Kidney (tissue), 14 donors: ENCODE data around the gene SLC9A3. TPM values are rescaled to one million over a fixed set of nuclear protein-coding genes. Genes with fewer than 3 reads are reported as not detected.

Experiments
- DNase-seq, 5 donors: peaks; one replicate each; pipeline ENCODE4 v3.0.0-alpha.2; 2013 to 2020
- FAIRE-seq: peaks from 2 replicates; lab custom pipeline; 2012; peaks lifted over from hg19 to GRCh38; lab: Jason Lieb, UNC
- H3K27ac ChIP-seq, 2 donors: one replicate each; pipeline ENCODE4 v1.7.0; 2013; ENCODE audit warnings: low read depth in 2 of 2, low read length in 2 of 2, inconsistent platforms in 1 of 2
- H3K27me3 ChIP-seq: one replicate; pipeline ENCODE4 v1.7.1; 2013; ENCODE audit warnings: low read length, inconsistent platforms; ENCODE audit not compliant: control insufficient read depth, insufficient read depth
- H3K36me3 ChIP-seq, 3 donors: one replicate each; pipeline versions ENCODE4 v1.7.0 to v1.7.1; 2013; ENCODE audit warnings: low read length in 3 of 3, control low read depth in 1 of 3, inconsistent platforms in 1 of 3; ENCODE audit not compliant: insufficient read depth in 3 of 3, control insufficient read depth in 2 of 3
- H3K4me1 ChIP-seq, 3 donors: one replicate each; pipeline versions ENCODE4 v1.7.0 to v1.7.1; 2013; ENCODE audit warnings: low read length in 3 of 3, inconsistent platforms in 1 of 3, low read depth in 1 of 3; ENCODE audit not compliant: control insufficient read depth in 2 of 3, insufficient read depth in 2 of 3
- H3K4me3 ChIP-seq, 3 donors: one replicate each; pipeline versions ENCODE4 v1.7.0 to v1.8.1; 2013; ENCODE audit warnings: low read length in 3 of 3, control low read depth in 1 of 3, inconsistent platforms in 1 of 3
- H3K9ac ChIP-seq, 3 donors: one replicate each; pipeline versions ENCODE4 v1.7.0 to v1.7.1; 2013; ENCODE audit warnings: low read length in 3 of 3, control low read depth in 1 of 3, inconsistent platforms in 1 of 3
- H3K9me3 ChIP-seq, 3 donors: one replicate each; pipeline versions ENCODE4 v1.7.0 to v1.7.1; 2013; ENCODE audit warnings: low read length in 3 of 3, control low read depth in 1 of 3, inconsistent platforms in 1 of 3; ENCODE audit not compliant: control insufficient read depth in 2 of 3, insufficient read depth in 1 of 3
- CTCF ChIP-seq: IDR thresholded peaks from 3 replicates; pipeline ENCODE4 v1.5.1; 2012; ENCODE audit warnings: mild to moderate bottlenecking, moderate library complexity, borderline replicate concordance; ENCODE audit not compliant: insufficient read depth; ENCODE audit errors: extremely low read depth
- intact Hi-C: fragments of 100-400 bp; cut with DNase I; formaldehyde crosslinking; loops from one replicate; pipeline ENCODE4 v1.11.1; 2022
- polyA plus RNA-seq: library from polyadenylated mRNA; stranded (reverse); fragments of 350-450 nt; fragmentation: Illumina TruSeq; extraction: RNeasy Lipid Tissue Mini Kit (QIAGEN cat#74804); gene quantifications from one replicate; pipeline ENCODE4 v1.2.3, GENCODE V29; 2014; ENCODE audit warnings: low read depth, low replicate concordance; ENCODE audit not compliant: insufficient read depth
- total RNA-seq: library from RNA; stranded (reverse); fragmentation: NEBNext Ultra II Directional; extraction: Animal tissue kit (Norgen Biotek cat#: 25700); gene quantifications from one replicate; pipeline ENCODE4 v1.2.1, GENCODE V29; 2021
- donor health status: control.
- donor health status: control.
- donor health status: control.
- donor health status: control.
- donor health status: control.
- donor health status: DM: yes; HTN: yes; CAD: no.
- donor health status: Normal renal cell carcinoma (clear cell type).

Gene SLC9A3
- total and polyA plus RNA-seq, 2 donors from 2014 or later, result 10.5 to 36.9 TPM

- no peaks in the 10 kb centered on the region for H3K9me3 ChIP-seq
- no peaks in the 10 kb centered on the region for H3K36me3 ChIP-seq
- DNase-seq (peak in 2 of 5 donors; percentile 18 to 68), FAIRE-seq (no peak)
- H3K4me1 ChIP-seq, result no peaks in the 10 kb centered on the region
- intact Hi-C loops, result no loop called here
- no peak overlapping the region for H3K27ac ChIP-seq
- H3K4me3 ChIP-seq, result no peak overlapping the region
- no peak overlapping the region for H3K9ac ChIP-seq
- TF ChIP-seq CTCF, result no peak
- no peaks in the 10 kb centered on the region for H3K27me3 ChIP-seq
These were observed 16.0 kb upstream of the SLC9A3 start for GRCh38 chr5:540071-540905.

GRCh38 chr5:539469-540070, 15.3 kb upstream of the SLC9A3 start:
- no peaks in the 10 kb centered on the region for H3K36me3 ChIP-seq
- intact Hi-C loops, result no loop called here
- no peak overlapping the region for H3K27ac ChIP-seq
- no peak overlapping the region for H3K9ac ChIP-seq
- no peaks in the 10 kb centered on the region for H3K27me3 ChIP-seq
- H3K4me3 ChIP-seq, result no peak overlapping the region
- no peak for TF ChIP-seq CTCF
- no peak for FAIRE-seq
- no peaks in the 10 kb centered on the region for H3K4me1 ChIP-seq
- H3K9me3 ChIP-seq, result no peaks in the 10 kb centered on the region
- peak in 2 of 5 donors; percentile 48 to 49 for DNase-seq

GRCh38 chr5:538801-539468, 14.7 kb upstream of the SLC9A3 start:
- Histone ChIP-seq H3K9ac (no peak overlapping the region), H3K27me3 (no peaks in the 10 kb centered on the region), H3K9me3 (no peaks in the 10 kb centered on the region), H3K27ac (no peak overlapping the region), H3K4me3 (no peak overlapping the region), H3K4me1 (no peaks in the 10 kb centered on the region), H3K36me3 (no peaks in the 10 kb centered on the region)
- DNase-seq, result peak in 2 of 5 donors; percentile 40 to 61
- no peak for TF ChIP-seq CTCF
- intact Hi-C loops, result no loop called here
- FAIRE-seq, result no peak
